Ureter (tissue), 1 donor: Measurements from ENCODE around the gene NRIP3. TPM values are rescaled to one million over a fixed set of nuclear protein-coding genes. Genes with fewer than 3 reads are reported as not detected.

Source experiments
- DNase-seq: peaks from one replicate; pipeline ENCODE4 v3.0.0-alpha.2; 2020; ENCODE audit warnings: low spot score
- total RNA-seq: library from RNA; stranded (reverse); gene quantifications from one replicate; pipeline ENCODE4 v1.2.4, GENCODE V29; 2023
- donor health status: DM: yes; HTN: yes; CAD: no.

NRIP3 gene
- total RNA-seq, 1 donor from 2014 or later: 2.4 TPM

- DNase-seq: no peak
These were observed 71.1 kb downstream of the NRIP3 start, which contains the start of gene C11orf16 for GRCh38 chr11:8932564-8933180. C11orf16 (minus strand) TSS chr11:8932947; CDS start chr11:8932308, 639 bp downstream.

Other genes with a start within 250 kb of the NRIP3 start
- gene AKIP1, start 92.8 kb downstream of the NRIP3 start, total RNA-seq: 17.7 TPM
- not detected for gene C11orf16, start 71.1 kb downstream of the NRIP3 start, total RNA-seq
- not detected for gene ASCL3, start 61.0 kb downstream of the NRIP3 start, total RNA-seq
- 60.2 TPM for gene TMEM9B, start 39.6 kb downstream of the NRIP3 start, total RNA-seq
- gene SCUBE2, start 87.6 kb upstream of the NRIP3 start, total RNA-seq: 357 TPM